Testis (tissue), 2 donors: ENCODE measurements around the gene ARID3A.

Source experiments
- CTCF ChIP-seq, 3 experiments: fragments of 450-650 bp in 2 of 3; fragments of 200-600 bp in 1 of 3; sonication (generic) in 1 of 3; IDR thresholded peaks; one replicate each; pipeline ENCODE4 v1.5.1; 2016 to 2019; ENCODE audit warnings: antibody characterized with exemption in 3 of 3, mild to moderate bottlenecking in 2 of 3, moderate library complexity in 1 of 3
- POLR2A ChIP-seq: fragments of 450-650 bp; IDR thresholded peaks from one replicate; pipeline ENCODE4 v1.6.1; 2017; ENCODE audit warnings: antibody characterized with exemption, mild to moderate bottlenecking, moderate library complexity

- TF ChIP-seq CTCF (IDR thresholded peaks at IDR 0.05): peak in 1 of 3 experiments; percentile 4
- TF ChIP-seq POLR2A: peak; percentile 30
These were observed 95.1 kb downstream of the ARID3A start, which contains the start of gene TMEM259 for GRCh38 chr19:1020868-1021425.
